Measurements from ENCODE around the gene ST14.

ST14 gene

GRCh38 chr11:130156108-130157022, 3.2 kb upstream of the ST14 start:
- no peak overlapping the region for H3K4me3 ChIP-seq (ENCODE audit: low read depth, low read length)
- TF ChIP-seq CTCF (conservative IDR thresholded peaks at IDR 0.05; ENCODE audit: low read depth, low read length) = no peak
- peak; percentile 67 for DNase-seq (ENCODE audit: low read depth)

DNA sequence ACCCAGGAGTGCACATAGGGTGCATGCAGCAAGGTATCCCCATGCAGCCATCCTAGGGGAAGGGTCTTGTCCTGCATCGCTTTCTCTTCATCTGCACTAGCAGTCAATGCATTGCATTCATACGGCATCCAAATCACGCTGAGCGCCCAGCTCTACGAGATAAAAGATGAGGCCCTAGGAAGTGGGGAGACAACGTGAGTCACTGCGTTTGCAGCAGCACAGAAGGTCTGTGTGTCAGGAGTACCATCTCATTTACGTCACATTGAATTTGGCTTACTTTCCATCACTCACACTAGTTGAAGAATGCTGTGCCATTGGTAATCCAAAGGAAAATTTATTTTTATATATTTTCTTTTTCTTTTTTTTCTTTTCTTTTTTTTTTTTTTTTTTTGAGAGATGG, 2.5 kb upstream of the ST14 start:
- peak; percentile 92 for DNase-seq (ENCODE audit: low read depth)
- no peak overlapping the region for H3K4me3 ChIP-seq (ENCODE audit: low read depth, low read length)
- no peak for TF ChIP-seq CTCF (conservative IDR thresholded peaks at IDR 0.05; ENCODE audit: low read depth, low read length)

DNA sequence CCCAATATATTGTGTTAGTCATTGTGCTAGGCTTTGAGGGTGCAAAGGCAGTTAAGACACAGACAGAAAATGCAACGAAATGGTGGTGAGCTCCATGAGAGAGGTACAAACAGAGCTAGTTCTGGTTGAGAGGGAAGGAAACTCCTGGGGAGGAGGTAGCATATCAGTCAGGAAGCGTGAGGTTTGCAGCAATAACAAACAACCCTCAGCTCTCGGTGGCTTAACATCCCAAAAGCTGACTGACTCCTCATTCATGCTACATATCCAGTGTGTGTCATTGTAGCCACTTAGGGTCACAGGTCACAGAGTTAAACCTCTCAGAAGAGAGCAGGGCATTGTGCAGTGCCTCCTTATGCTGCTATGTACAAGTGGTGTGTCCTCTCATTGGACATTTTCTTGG, 1.7 kb upstream of the ST14 start:
- no peak for TF ChIP-seq CTCF (conservative IDR thresholded peaks at IDR 0.05; ENCODE audit: low read depth, low read length)
- DNase-seq (ENCODE audit: low read depth) = no peak
- no peak overlapping the region for H3K4me3 ChIP-seq (ENCODE audit: low read depth, low read length)

- H3K4me3 ChIP-seq (ENCODE audit: low read depth, low read length) = no peak overlapping the region
- no peak for DNase-seq (ENCODE audit: low read depth)
- no peak for TF ChIP-seq CTCF (conservative IDR thresholded peaks at IDR 0.05; ENCODE audit: low read depth, low read length)
Measured at GRCh38 chr11:130159139-130159538, 443 bp upstream of the ST14 start.

DNA sequence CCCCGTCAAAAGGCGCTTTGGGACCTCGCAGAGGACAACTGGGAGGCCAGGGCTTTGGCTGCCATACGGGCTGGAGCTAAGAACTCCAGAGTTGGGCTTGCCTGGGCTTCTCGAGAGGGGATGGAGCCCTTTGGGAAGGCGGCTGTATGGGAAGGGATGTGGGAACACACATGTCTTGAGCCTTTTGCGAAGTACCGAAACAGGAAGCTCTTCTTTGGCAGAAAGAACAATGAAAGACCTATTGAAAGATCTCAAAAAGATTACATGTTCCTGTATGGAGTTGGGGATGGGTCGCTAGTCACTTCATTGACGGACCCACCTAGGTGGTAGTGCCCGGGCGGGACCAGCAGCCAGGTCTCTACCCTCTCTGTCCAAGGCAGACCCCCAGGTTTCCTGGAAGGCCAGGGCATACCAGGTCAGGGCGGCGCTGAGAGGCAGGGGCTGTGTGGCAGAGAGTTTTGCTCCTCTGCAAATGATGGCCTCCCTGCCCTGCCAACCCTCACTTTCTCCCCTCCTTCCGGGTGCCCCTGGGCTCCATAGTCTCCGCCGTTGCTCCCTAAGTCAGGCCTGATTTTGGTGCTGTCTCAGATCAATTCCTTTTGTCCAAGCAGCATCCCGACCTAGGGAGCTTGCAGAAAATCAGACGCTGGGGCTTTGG, 1.0 kb downstream of the ST14 start:
- TF ChIP-seq CTCF (conservative IDR thresholded peaks at IDR 0.05; ENCODE audit: low read depth, low read length) = no peak
- no peak for DNase-seq (ENCODE audit: low read depth)
- H3K4me3 ChIP-seq (ENCODE audit: low read depth, low read length) = no peak overlapping the region

DNA sequence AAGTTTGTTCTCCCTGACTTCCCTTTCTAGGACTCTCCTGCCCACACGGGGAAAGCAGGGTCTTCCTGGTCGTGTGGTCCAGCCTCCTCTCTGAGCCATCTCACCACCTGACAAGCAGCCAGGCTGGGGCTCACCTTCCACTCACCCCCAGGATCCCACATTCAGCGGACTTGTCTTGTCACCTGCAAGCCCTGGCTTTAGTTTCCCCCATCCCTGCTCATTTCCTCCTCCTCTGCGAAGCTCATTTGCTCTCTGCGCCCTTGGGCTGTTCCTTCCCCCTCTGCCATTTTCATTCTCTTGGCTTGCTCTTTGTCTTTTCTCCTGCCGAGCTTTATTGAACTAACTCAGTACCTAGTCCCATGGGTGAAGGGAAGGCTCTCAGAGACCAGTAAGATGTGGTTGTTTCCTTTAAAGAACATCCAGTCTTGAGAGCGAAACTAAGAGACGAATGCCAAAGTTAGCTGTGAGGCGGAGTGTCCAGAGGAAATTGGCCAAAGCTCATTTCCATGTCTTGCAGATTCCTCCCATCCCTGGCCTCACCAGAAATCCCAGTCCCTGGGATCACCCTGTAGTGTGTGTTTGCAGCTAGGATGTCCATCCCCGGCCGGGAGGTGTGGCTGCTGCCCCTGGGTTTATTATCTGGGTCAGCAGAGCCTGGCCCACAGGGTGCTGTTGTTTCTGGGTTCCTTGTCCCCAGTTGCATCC, 2.0 kb downstream of the ST14 start:
- H3K4me3 ChIP-seq (ENCODE audit: low read depth, low read length) = no peak overlapping the region
- no peak for TF ChIP-seq CTCF (conservative IDR thresholded peaks at IDR 0.05; ENCODE audit: low read depth, low read length)
- no peak for DNase-seq (ENCODE audit: low read depth)

All from choroid plexus epithelial cell (primary cell).